Hair follicular keratinocyte (primary cell): ENCODE data around the gene GPS1. TPM values are rescaled to one million over a fixed set of nuclear protein-coding genes. Genes with fewer than 3 reads are reported as not detected.

Experiments used
- total RNA-seq: library from RNA; depleted of rRNA; stranded (reverse); fragments of >200 nt; gene quantifications from 2 replicates; pipeline ENCODE4 v1.2.3, GENCODE V29; 2015

Gene GPS1
- total RNA-seq, result 96.7 and 124 TPM in 2 replicates

DNA sequence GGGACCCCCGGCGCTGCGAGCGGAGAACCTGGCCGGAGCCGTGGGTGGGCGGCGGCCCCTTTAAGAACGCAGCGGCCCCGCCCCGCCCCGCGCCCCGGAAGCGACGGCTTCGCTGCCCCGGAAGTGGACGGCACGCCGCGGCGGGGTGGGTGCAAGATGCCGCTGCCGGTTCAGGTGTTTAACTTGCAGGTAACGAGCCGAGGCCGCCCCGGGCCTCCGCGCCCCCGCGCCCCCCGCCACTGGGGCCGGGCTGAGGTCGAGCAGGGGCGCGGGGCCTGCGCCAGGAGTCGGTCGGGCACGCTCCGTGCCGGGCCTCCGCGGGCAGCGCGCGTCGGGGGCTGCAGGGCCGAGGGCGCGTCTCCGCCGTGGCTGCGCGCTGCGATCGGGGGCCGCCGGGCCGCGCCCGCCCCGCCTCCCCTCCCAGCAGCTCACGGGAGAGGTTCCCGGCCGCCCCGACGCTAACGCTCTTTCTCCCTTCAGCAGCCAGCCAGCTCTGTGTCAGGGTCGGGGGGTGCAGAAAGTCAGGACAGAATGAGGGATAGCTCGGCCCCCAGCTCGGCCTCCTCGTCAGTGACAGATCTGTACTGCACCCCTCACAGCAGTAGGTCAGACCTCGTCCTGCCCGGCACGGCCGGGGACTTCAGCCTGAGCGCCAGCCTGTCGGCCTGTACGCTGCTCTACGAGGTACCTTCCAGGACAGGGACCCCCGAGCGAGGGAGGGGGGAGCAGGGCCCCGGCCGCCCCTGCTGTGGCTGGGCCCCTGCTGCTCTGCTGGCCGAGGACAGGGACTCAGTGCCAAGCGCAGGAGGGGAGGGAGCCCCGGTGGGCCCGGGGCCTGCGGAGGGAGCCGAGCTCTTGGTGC is at the start of gene GPS1, which contains the start of gene RFNG:
Gene GPS1, plus strand, starts transcription at position 123 of the 862 bp plus-strand sequence. Its CDS starts 34 bp downstream, at position 157.
Gene RFNG, minus strand, starts transcription at position 36 of the 862 bp plus-strand sequence. CDS start 45 bp downstream, outside the sequence.

DNA sequence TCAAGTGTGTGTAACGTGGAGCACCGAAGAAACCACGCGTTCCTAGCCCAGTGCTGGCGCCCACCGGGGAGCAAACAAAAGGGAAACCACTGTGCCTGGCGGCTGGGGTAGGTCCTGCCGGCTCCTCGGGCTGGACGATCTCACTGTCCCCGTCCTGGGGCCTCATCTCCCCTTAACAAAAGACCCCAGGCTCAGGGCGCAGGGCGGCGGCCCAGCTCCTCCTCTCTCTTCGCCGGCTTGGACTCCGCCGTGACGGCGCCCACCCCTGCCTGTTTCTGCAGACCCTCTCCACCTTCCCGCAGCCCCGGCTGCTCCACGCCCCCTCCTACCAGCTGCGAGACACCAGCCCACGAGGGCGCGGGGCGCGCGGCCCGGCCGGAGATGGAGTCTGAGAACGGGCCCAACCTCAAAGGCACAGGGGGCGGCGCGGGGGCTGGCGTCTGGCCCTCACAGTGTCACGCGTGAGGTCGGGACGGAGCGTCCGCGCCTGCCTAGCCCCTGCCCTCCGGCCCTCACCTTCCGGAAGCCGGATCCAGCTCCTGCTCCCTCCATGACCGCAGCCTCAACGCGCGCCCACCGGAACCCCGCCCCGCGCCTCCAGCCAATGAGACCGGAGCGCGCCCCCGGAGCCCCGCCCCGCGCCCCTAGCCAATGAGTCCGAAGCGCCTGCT is 29.3 kb upstream of the GPS1 start, which contains the start of gene CENPX:
Gene CENPX, minus strand, starts transcription at position 569 of the 671 bp plus-strand sequence. Its CDS starts 17 bp downstream, at position 552.

DNA sequence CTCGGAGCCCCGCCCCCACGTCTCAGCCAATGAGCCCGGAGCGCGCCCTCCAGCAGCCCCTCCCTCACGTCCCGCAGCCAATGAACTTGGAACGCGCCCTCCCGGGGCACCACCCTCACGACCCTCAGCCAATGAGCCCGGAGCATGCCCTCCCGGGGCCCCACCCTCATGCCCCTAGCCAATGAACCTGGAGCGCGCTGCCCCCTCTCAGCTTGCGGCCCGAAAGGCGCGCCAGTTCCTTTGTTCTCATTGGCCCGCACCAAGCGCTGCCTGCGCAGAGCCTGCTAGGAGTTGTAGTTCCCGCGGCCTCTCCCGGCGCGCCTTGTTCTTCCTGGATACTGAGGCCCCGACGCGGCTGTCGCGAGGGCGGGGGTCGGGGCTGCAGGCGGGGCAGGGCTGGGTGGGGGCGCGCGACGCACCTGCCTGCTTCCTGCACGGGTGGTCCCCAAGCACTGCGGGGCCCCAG is 28.7 kb upstream of the GPS1 start, which contains the start of gene LRRC45:
Gene LRRC45, plus strand, starts transcription at position 325 of the 466 bp plus-strand sequence. CDS start 339 bp downstream, outside the sequence.

DNA sequence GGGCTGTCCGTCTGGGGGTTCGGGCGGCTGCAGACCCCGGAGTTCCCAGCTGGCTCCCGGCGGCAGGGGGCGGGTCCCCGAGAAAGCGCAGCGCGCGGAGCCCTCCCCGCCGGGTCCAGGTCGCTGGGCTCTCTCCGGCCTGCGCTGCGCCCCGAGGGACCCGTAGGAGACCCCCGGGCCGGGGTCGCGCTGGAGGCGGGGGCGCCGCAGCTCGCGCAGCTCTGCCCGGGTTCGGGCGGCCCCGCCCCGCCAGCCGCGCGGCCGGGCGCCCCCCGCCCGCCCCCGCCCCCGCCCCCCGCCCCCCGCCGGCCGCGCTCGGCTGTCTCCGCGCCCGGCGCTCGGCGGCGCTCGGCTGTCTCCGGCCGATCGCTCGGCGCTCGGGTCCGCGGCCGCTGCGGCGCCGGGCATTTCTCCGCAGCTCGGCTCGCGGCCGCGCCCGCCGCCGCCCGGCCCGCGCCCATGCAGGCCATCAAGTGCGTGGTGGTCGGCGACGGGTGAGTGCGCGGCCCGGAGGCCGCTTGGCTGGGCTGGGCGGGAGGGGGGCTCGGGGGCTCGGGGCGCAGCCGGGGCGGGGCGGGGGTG is 20.3 kb upstream of the GPS1 start, which contains the start of gene RAC3:
Gene RAC3, plus strand, starts transcription at position 376 of the 582 bp plus-strand sequence. Its CDS starts 84 bp downstream, at position 460.

DNA sequence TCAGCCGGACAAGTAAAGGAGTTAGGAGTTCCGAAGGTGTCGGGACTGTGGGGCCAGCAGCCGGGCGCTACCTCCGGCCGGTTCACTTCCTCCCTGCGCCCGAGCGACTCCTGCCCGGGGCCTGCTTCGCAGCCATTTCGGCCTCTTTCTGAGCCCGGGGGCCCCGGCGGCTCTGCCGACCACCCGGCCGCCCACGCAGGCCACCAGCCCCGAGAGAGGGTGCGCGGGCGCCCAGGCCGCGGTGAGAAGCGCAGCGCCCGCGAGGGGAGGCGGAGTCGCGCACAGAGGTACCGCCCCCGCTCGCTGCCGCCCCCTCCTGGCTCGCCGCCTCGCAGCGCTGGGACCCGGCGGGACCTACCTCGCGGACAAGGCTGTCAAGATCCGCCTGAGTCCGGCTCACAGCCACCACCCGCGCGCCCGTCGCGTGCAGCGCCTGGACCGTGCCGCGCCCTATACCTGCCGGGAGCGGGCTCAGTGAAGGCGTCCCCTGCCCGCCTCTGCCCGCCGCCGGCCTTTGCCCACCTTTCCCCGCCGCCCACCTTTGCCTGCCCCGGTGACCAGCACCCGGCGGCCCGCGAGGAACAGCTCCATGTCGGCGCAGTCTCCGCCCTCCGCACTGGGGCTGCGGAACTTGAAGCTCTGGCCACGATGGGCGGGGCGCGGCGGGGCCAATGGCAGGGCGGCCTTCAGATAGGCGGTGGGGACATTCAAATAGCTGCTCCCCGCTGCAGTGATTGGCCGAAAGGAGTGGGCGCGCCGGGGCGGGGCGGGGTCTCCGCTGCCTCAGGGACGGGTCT is 14.4 kb upstream of the GPS1 start, which contains the start of gene DCXR:
Gene DCXR, minus strand, starts transcription at position 606 of the 797 bp plus-strand sequence. Its CDS starts 15 bp downstream, at position 591.

DNA sequence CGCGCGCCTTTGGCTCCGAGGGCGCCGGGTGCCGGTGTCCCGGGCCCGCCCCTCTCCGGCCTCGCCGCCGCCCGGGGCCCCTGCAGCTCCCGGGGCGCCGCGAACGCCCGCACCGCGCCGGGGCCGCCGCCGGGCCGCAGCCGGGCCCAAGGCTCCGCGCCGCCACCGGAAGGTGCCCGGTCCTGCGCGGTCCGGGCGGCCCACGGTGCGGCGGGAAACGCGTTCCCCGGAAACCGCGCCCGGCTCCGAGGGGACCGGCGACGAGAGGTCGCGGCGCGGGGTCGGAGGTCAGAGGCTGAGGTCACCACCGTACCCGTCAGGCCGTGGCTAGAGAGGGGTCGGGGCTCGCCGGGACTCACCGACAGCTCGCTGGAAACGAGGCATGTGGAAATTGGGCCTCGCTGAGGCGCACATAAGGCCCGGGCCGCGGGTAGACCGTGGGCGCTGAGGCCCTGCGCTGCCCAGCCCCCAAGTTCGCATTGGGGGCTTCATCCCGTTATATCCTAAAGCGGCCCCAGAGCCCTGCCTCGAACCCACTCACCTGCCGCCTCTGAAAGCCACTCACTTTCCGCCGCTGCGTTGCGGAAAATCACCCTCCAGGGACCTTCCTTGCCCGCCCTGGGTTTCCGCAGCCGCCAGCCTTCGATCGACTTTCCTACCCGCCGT is 14.1 kb downstream of the GPS1 start, which contains the start of gene DUS1L:
Gene DUS1L, minus strand, starts transcription at position 167 of the 666 bp plus-strand sequence. CDS start 745 bp downstream, outside the sequence.

DNA sequence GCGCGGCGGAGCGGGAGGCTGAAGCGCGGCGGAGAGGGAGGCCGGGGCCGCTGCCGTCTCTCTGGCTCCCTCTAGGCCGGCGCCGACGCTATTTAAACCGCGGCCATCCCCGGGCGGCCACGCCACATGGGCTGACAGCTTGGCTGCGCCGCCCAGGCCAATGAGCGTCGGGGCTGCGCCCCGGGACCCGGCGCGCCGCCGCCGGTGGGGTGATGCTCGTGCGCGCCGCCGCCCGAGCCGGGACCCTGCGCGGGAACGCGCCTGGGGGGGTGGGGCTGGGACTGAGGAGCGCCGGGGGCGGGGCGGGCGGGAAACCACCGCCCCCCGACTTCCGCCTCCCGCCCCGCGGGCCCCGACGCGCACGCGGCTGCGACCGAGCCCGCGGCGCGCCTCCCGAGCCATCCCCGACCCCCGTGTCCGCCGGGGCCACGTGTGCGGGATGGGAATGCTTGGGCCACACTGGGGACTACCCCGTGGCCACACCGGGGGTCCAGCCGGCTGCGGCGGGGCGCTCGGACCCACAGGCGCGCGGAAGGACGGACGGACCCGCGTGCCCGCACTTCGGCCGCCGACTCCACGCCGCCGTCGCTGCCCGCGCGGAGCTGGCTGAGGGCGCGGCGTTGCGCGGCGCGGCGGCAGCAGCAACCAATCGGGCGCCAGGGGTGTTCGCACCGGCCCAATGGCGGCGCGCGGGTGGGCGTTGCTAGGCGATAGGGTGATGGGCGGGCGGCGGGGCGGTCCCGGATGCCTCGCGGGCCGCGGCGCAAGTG is 46.7 kb downstream of the GPS1 start, which contains the start of gene FASN:
Gene FASN, minus strand, starts transcription at position 68 of the 770 bp plus-strand sequence. CDS start 1,791 bp downstream, outside the sequence.

Other genes starting within 250 kb of the GPS1 start
- gene GCGR, start 247.7 kb upstream of the GPS1 start, total RNA-seq, result not detected in 2 replicates
- gene MCRIP1, start 218.6 kb upstream of the GPS1 start, total RNA-seq, result 54.0 and 72.8 TPM in 2 replicates
- gene PPP1R27, start 216.8 kb upstream of the GPS1 start, total RNA-seq, result not detected in 2 replicates
- 1,696 and 1,977 TPM in 2 replicates for gene P4HB, start 191.4 kb upstream of the GPS1 start, total RNA-seq
- 274 and 312 TPM in 2 replicates for gene ARHGDIA, start 180.6 kb upstream of the GPS1 start, total RNA-seq
- 109 and 236 TPM in 2 replicates for gene ALYREF, start 160.3 kb upstream of the GPS1 start, total RNA-seq
- gene ANAPC11, start 160.2 kb upstream of the GPS1 start, total RNA-seq, result 256 and 274 TPM in 2 replicates
- 3.4 and 3.6 TPM in 2 replicates for gene NPB, start 149.7 kb upstream of the GPS1 start, total RNA-seq
- gene PCYT2, start 140.5 kb upstream of the GPS1 start, total RNA-seq, result 74.0 and 100 TPM in 2 replicates
- 14.7 and 22.4 TPM in 2 replicates for gene SIRT7, start 133.7 kb upstream of the GPS1 start, total RNA-seq
- gene MAFG, start 124.2 kb upstream of the GPS1 start, total RNA-seq, result 10.7 and 15.5 TPM in 2 replicates
- 97.9 and 121 TPM in 2 replicates for gene PYCR1, start 114.6 kb upstream of the GPS1 start, total RNA-seq
- not detected in 2 replicates for gene MYADML2, start 104.7 kb upstream of the GPS1 start, total RNA-seq
- gene NOTUM, start 90.7 kb upstream of the GPS1 start, total RNA-seq, result not detected in 2 replicates
- 10.5 and 11.1 TPM in 2 replicates for gene ASPSCR1, start 74.3 kb upstream of the GPS1 start, total RNA-seq
- 69.0 and 245 TPM in 2 replicates for gene CENPX, start 29.0 kb upstream of the GPS1 start, total RNA-seq
- 6.7 and 20.9 TPM in 2 replicates for gene LRRC45, start 28.6 kb upstream of the GPS1 start, total RNA-seq
- 46.6 and 47.7 TPM in 2 replicates for gene RAC3, start 20.2 kb upstream of the GPS1 start, total RNA-seq
- 118 and 135 TPM in 2 replicates for gene DCXR, start 14.2 kb upstream of the GPS1 start, total RNA-seq
- gene RFNG, start 87 bp upstream of the GPS1 start, total RNA-seq, result 46.4 and 50.3 TPM in 2 replicates
- 68.9 and 80.2 TPM in 2 replicates for gene DUS1L, start 13.9 kb downstream of the GPS1 start, total RNA-seq
- 292 and 401 TPM in 2 replicates for gene FASN, start 46.3 kb downstream of the GPS1 start, total RNA-seq
- gene CCDC57, start 160.9 kb downstream of the GPS1 start, total RNA-seq, result 9.4 and 13.4 TPM in 2 replicates
- 166 and 252 TPM in 2 replicates for gene SLC16A3, start 177.1 kb downstream of the GPS1 start, total RNA-seq
- gene CSNK1D, start 221.8 kb downstream of the GPS1 start, total RNA-seq, result 35.0 and 53.3 TPM in 2 replicates